BJ (cell line): ENCODE results near the gene BSND. TPM values are rescaled to one million over a fixed set of nuclear protein-coding genes. Genes with fewer than 3 reads are reported as not detected.

Experiments
- CTCF ChIA-PET: fragments of 350-600 bp; formaldehyde crosslinking; extraction: SDS; loops from one replicate; lab custom pipeline; 2021; ENCODE audit warnings: antibody characterized with exemption, inconsistent platforms; lab: Yijun Ruan, JAX
- POLR2A ChIA-PET: fragments of 300-600 bp; sonication (Branson Sonifier 250); formaldehyde crosslinking; extraction: SDS; loops from one replicate; lab custom pipeline; 2021; ENCODE audit warnings: antibody characterized with exemption; lab: Charles Lee
- DNase-seq: peaks from one replicate; pipeline ENCODE4 v3.0.0-alpha.2; 2011; ENCODE audit warnings: low read depth
- H3K27me3 ChIP-seq: 2 replicates; pipeline ENCODE4 v1.6.0; 2011; ENCODE audit warnings: low read length; ENCODE audit not compliant: control insufficient read depth, insufficient read depth
- H3K36me3 ChIP-seq: 2 replicates; pipeline ENCODE4 v1.5.1; 2011; ENCODE audit warnings: low read length; ENCODE audit not compliant: control insufficient read depth, insufficient read depth
- H3K4me3 ChIP-seq: 2 replicates; pipeline ENCODE4 v1.5.1; 2011; ENCODE audit warnings: low read depth, mild to moderate bottlenecking, control low read depth, low read length
- CTCF ChIP-seq: IDR thresholded peaks from 2 replicates; pipeline ENCODE4 v1.5.1; 2011; ENCODE audit warnings: low read depth, mild to moderate bottlenecking, control low read depth, inconsistent platforms, low read length, moderate library complexity; ENCODE audit not compliant: insufficient read depth
- polyA plus RNA-seq: library from polyadenylated mRNA; depleted of rRNA; stranded (reverse); fragments of >200 nt; gene quantifications from 2 replicates; pipeline ENCODE4 v1.2.3, GENCODE V29; 2011

Gene BSND
- polyA plus RNA-seq, 1 experiment, result not detected

- POLR2A ChIA-PET, result no interaction called here
- no peaks in the 10 kb centered on the region for H3K36me3 ChIP-seq
- no peak for TF ChIP-seq CTCF
- no peak overlapping the region for H3K4me3 ChIP-seq
- DNase-seq, result no peak
- CTCF ChIA-PET, result no interaction called here
- H3K27me3 ChIP-seq, result peaks cover 7% of the 10 kb centered on the region
Observed at GRCh38 chr1:54975356-54976108, 23.2 kb upstream of the BSND start.

- no peak overlapping the region for H3K4me3 ChIP-seq
- peaks cover 11% of the 10 kb centered on the region for H3K27me3 ChIP-seq
- DNase-seq, result no peak
- TF ChIP-seq CTCF, result no peak
- ChIA-PET CTCF (interaction anchor here (0.6 to 2.9 kb wide), 4 partner anchors 10 to 45 kb away, joined by 3 to 18 read pairs (median 3); no protein-coding TSS in a partner anchor), POLR2A (no interaction called here)
- H3K36me3 ChIP-seq, result no peaks in the 10 kb centered on the region
Observed at GRCh38 chr1:54976747-54977146, 22.0 kb upstream of the BSND start.

- peaks cover 16% of the 10 kb centered on the region for H3K27me3 ChIP-seq
- POLR2A ChIA-PET, result no interaction called here
Observed at GRCh38 chr1:54977533-54978297, 21.0 kb upstream of the BSND start.

GRCh38 chr1:54978528-54979326, 20.0 kb upstream of the BSND start:
- no peak overlapping the region for H3K4me3 ChIP-seq
- ChIA-PET CTCF (interaction anchor here (0.8 to 2.9 kb wide), 7 partner anchors 11 to 43 kb away, joined by 3 to 18 read pairs (median 3); no protein-coding TSS in a partner anchor), POLR2A (no interaction called here)
- H3K27me3 ChIP-seq, result peaks cover 19% of the 10 kb centered on the region
- DNase-seq, result no peak
- H3K36me3 ChIP-seq, result no peaks in the 10 kb centered on the region
- no peak for TF ChIP-seq CTCF

More at GRCh38 chr1:54977533-54978297, 21.0 kb upstream of the BSND start:
- Histone ChIP-seq H3K36me3 (no peaks in the 10 kb centered on the region), H3K4me3 (no peak overlapping the region)
- CTCF ChIA-PET, result interaction anchor here (0.6 to 2.9 kb wide), 8 partner anchors 11 to 44 kb away, joined by 3 to 18 read pairs (median 3); no protein-coding TSS in a partner anchor
- no peak for TF ChIP-seq CTCF
- no peak for DNase-seq
